Keratinocyte (primary cell): ENCODE measurements around the gene VPS9D1. TPM values are rescaled to one million over a fixed set of nuclear protein-coding genes. Genes with fewer than 3 reads are reported as not detected.

Experiments used
- DNase-seq: peaks from one replicate; pipeline ENCODE4 v3.0.0-alpha.2; 2011; ENCODE audit warnings: low read depth, missing footprints, low spot score
- FAIRE-seq: peaks from 2 replicates; lab custom pipeline; 2011; peaks lifted over from hg19 to GRCh38; lab: Jason Lieb, UNC
- H2AFZ ChIP-seq: 2 replicates; pipeline ENCODE4 v1.6.0; 2012; ENCODE audit warnings: low read length, control low read depth, inconsistent platforms; ENCODE audit not compliant: control insufficient read depth
- H3K27ac ChIP-seq: 2 replicates; pipeline ENCODE4 v1.5.1; 2011; ENCODE audit warnings: low read length; ENCODE audit not compliant: control insufficient read depth, insufficient read depth
- H3K27me3 ChIP-seq: 3 replicates; pipeline ENCODE4 v1.6.0; 2011; ENCODE audit warnings: low read length; ENCODE audit not compliant: control insufficient read depth, insufficient read depth; ENCODE audit errors: extremely low read depth
- H3K36me3 ChIP-seq, 2 experiments: 2 replicates in 1 of 2; 3 replicates in 1 of 2; pipeline ENCODE4 v1.5.1; 2011; ENCODE audit warnings: low read length in 2 of 2, mild to moderate bottlenecking in 1 of 2; ENCODE audit not compliant: control insufficient read depth in 2 of 2, insufficient read depth in 2 of 2; ENCODE audit errors: extremely low read depth in 1 of 2
- H3K4me1 ChIP-seq: 3 replicates; pipeline ENCODE4 v1.5.1; 2011; ENCODE audit warnings: low read length; ENCODE audit not compliant: control insufficient read depth, insufficient read depth; ENCODE audit errors: extremely low read depth
- H3K4me2 ChIP-seq: 3 replicates; pipeline ENCODE4 v1.6.0; 2011; ENCODE audit warnings: low read depth, low read length; ENCODE audit not compliant: control insufficient read depth, insufficient read depth; ENCODE audit errors: extremely low read depth
- H3K4me3 ChIP-seq, 3 experiments: fragments of 200-600 bp in 1 of 3; sonication (generic) in 1 of 3; 2 replicates in 2 of 3; 3 replicates in 1 of 3; pipeline ENCODE4 v1.5.1; 2011 to 2016; ENCODE audit warnings: low read length in 3 of 3, mild to moderate bottlenecking in 3 of 3, control low read depth in 2 of 3, inconsistent platforms in 1 of 3, low read depth in 1 of 3, mixed read lengths in 1 of 3, mixed run types in 1 of 3, moderate library complexity in 1 of 3; ENCODE audit not compliant: control insufficient read depth in 2 of 3, insufficient read depth in 2 of 3; ENCODE audit errors: extremely low read depth in 1 of 3
- H3K79me2 ChIP-seq: 2 replicates; pipeline ENCODE4 v1.6.0; 2012; ENCODE audit warnings: low read length; ENCODE audit not compliant: control insufficient read depth, insufficient read depth
- H3K9ac ChIP-seq: 3 replicates; pipeline ENCODE4 v1.6.0; 2011; ENCODE audit warnings: low read length; ENCODE audit not compliant: control insufficient read depth, insufficient read depth; ENCODE audit errors: extremely low read depth
- H3K9me1 ChIP-seq: 3 replicates; pipeline ENCODE4 v1.6.0; 2011; ENCODE audit warnings: low read length; ENCODE audit not compliant: control insufficient read depth, insufficient read depth; ENCODE audit errors: extremely low read depth
- H3K9me3 ChIP-seq: 2 replicates; pipeline ENCODE4 v1.5.1; 2012; ENCODE audit warnings: low read depth, low read length; ENCODE audit not compliant: control insufficient read depth
- H4K20me1 ChIP-seq: 3 replicates; pipeline ENCODE4 v1.6.0; 2011; ENCODE audit warnings: low read length; ENCODE audit not compliant: control insufficient read depth, insufficient read depth; ENCODE audit errors: extremely low read depth
- CTCF ChIP-seq, 3 experiments: IDR thresholded peaks in 1 of 3; conservative IDR thresholded peaks in 1 of 3; optimal IDR thresholded peaks in 1 of 3; 2 replicates in 2 of 3; 3 replicates in 1 of 3; pipeline versions ENCODE3 to v1.5.1; 2011; ENCODE audit warnings: low read length in 3 of 3, mild to moderate bottlenecking in 3 of 3, moderate library complexity in 2 of 3, control low read depth in 1 of 3, inconsistent platforms in 1 of 3; ENCODE audit not compliant: insufficient read depth in 2 of 3; ENCODE audit errors: extremely low read depth in 1 of 3
- EZH2 ChIP-seq: IDR thresholded peaks from one replicate; pipeline ENCODE4 v1.6.1; 2012; ENCODE audit warnings: inconsistent platforms, mild to moderate bottlenecking, low read length, moderate library complexity
- dilution Hi-C: fragments of 300-500 bp; cut with MboI; formaldehyde crosslinking; loops from one replicate; pipeline ENCODE4 v1.7.0; 2020; ENCODE audit warnings: low sequenced_read_pairs; ENCODE audit not compliant: extremely low pct_ligation_motif_present
- polyA plus RNA-seq, 5 experiments: library from polyadenylated mRNA; depleted of rRNA in 3 of 5; stranded (reverse) in 3 of 5; stranded (forward) in 1 of 5; unstranded in 1 of 5; fragments of >200 nt; gene quantifications; 1 replicate in 1 of 5; 2 replicates in 3 of 5; 3 replicates in 1 of 5; pipeline versions ENCODE4 v1.2.1 to v1.2.3, GENCODE V29; 2011 to 2012; ENCODE audit warnings: missing spikeins in 2 of 5, low read depth in 1 of 5, low replicate concordance in 1 of 5

VPS9D1 gene
- polyA plus RNA-seq, 1 donor (not counting 4 experiments of a cell fraction or from before 2014, with no cell fraction given): 1.6 TPM

GRCh38 chr16:89708481-89708931 lies 12.2 kb downstream of the VPS9D1 start:
- no peak for TF ChIP-seq CTCF (optimal IDR thresholded peaks at IDR 0.05 in 1 of 3, IDR thresholded peaks at IDR 0.05 in 1 of 3, conservative IDR thresholded peaks at IDR 0.05 in 1 of 3; ENCODE audit: extremely low read depth in 1 of 3, insufficient read depth in 2 of 3, low read length in 3 of 3)
- no peak for TF ChIP-seq EZH2
- Histone ChIP-seq H3K9me3 (no peaks in the 10 kb centered on the region), H2AFZ (no peak overlapping the region), H3K4me3 (no peak overlapping the region), H3K4me2 (no peak overlapping the region), H3K9me1 (no peaks in the 10 kb centered on the region), H3K36me3 (peaks cover 0 to 1% of the 10 kb centered on the region in 2 experiments), H3K79me2 (peaks cover 4% of the 10 kb centered on the region), H3K4me1 (peaks cover 11% of the 10 kb centered on the region), H3K27ac (no peak overlapping the region), H4K20me1 (no peaks in the 10 kb centered on the region), H3K9ac (no peak overlapping the region), H3K27me3 (no peaks in the 10 kb centered on the region)
- FAIRE-seq (no peak), DNase-seq (no peak)
- dilution Hi-C loops: no loop called here

- TF ChIP-seq CTCF (optimal IDR thresholded peaks at IDR 0.05 in 1 of 3, IDR thresholded peaks at IDR 0.05 in 1 of 3, conservative IDR thresholded peaks at IDR 0.05 in 1 of 3; ENCODE audit: extremely low read depth in 1 of 3, insufficient read depth in 2 of 3, low read length in 3 of 3): no peak
- TF ChIP-seq EZH2: no peak
- peaks cover 0 to 1% of the 10 kb centered on the region in 2 experiments for H3K36me3 ChIP-seq
- DNase-seq (no peak), FAIRE-seq (no peak)
- no peak overlapping the region for H3K9ac ChIP-seq
- no peaks in the 10 kb centered on the region for H3K9me1 ChIP-seq
- H2AFZ ChIP-seq: no peak overlapping the region
- H3K79me2 ChIP-seq: peaks cover 3% of the 10 kb centered on the region
- no peak overlapping the region for H3K4me2 ChIP-seq
- no peak overlapping the region for H3K4me3 ChIP-seq
- peaks cover 8% of the 10 kb centered on the region for H3K4me1 ChIP-seq
- H3K27me3 ChIP-seq: no peaks in the 10 kb centered on the region
- no peaks in the 10 kb centered on the region for H4K20me1 ChIP-seq
- H3K9me3 ChIP-seq: no peaks in the 10 kb centered on the region
- dilution Hi-C loops: no loop called here
- no peak overlapping the region for H3K27ac ChIP-seq
Observed at GRCh38 chr16:89707695-89708094, 13.0 kb downstream of the VPS9D1 start.
